NK-92 (cell line): ENCODE data around the gene TCP11L1.

Experiments used
- DNase-seq: peaks from one replicate; lab custom pipeline; 2025; ENCODE audit not compliant: unreplicated experiment; lab: John Stamatoyannopoulos, UW

The TCP11L1 gene

GRCh38 chr11:33039274-33040032 is at the start of gene TCP11L1:
Gene TCP11L1 (plus strand): TSS chr11:33039572. CDS start chr11:33043774, 4,202 bp downstream.
- DNase-seq, result no peak

- no peak for DNase-seq
These were observed 48.9 kb upstream of the TCP11L1 start for GRCh38 chr11:32990481-32990880.

- DNase-seq, result no peak
These were observed 47.9 kb upstream of the TCP11L1 start for GRCh38 chr11:32991427-32991826.

- no peak for DNase-seq
These were observed 47.5 kb upstream of the TCP11L1 start for GRCh38 chr11:32991898-32992297.

DNA sequence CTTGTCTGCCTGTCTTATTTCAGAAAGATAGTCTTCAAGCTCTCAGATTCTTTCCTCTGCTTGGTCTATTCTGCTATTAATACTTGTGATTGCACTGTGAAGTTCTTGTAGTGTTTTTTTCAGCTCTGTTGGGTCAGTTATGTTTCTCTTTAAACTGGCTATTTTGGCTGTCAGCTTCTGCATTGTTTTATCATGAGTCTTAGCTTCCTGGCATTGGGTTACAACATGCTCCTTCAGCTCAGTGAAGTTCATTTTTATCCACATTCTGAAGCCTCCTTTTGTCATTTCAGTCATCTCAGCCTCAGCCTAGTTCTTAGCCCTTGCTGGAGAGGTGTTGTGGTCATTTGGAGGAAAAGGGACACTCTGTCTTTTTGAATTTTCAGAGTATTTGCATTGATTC is 39.2 kb upstream of the TCP11L1 start:
- DNase-seq, result no peak

DNA sequence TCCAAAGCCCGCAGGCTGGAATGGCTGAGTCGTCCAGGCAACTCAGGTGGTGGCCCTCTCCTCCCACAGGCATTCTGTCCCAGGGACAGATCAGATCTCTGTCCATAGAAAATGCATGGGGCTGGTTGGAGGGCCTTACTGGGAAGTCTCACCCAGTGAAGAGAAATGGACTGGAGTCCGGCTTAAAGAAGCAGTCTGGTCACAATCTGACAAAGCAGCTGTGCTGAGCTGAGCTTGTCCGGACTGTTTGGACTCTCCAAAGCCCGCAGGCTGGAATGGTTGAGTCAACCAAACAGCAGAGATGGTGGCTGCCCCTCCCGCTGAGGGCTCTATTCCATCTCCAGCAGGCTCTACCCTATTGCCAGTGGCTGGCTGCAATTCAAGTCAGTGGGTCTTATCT is 38.1 kb upstream of the TCP11L1 start:
- no peak for DNase-seq

DNA sequence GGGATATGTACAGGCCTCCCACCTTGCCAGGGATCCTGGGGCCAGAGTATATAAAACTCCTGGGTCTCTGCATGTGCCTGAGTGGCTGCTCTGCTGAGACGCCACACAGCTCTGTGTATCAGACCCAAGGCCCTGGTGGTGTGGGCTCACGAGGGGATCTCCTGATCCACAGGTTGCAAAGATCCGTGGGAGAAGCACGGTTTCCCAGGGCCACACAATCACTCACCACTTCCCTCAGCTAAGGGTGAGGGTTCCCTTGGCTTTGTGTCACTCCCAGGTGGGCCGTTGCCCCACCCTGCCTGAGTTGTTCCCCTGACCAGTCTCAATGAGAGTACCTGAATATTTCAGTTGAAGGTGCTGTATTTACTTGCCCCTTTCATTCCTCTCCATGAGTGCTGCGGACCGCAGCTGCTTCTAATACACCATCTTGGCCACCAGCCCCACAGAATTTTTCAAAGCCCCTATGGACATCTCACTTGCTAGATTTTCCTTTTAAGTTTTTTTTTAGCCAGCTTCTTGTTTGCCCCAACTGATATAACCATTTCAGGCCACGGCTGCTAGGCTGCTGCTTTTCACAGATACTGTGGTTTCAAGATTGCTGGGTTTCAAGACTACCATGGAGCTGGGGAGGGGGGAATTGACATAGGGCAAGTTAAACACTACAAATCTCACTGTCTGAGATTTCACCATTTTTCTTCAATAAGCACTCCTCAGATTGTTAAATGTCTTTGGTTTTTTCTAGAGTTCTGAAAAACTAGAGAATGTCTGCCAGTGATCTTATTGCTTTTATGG is 37.4 kb upstream of the TCP11L1 start:
- DNase-seq, result no peak

DNA sequence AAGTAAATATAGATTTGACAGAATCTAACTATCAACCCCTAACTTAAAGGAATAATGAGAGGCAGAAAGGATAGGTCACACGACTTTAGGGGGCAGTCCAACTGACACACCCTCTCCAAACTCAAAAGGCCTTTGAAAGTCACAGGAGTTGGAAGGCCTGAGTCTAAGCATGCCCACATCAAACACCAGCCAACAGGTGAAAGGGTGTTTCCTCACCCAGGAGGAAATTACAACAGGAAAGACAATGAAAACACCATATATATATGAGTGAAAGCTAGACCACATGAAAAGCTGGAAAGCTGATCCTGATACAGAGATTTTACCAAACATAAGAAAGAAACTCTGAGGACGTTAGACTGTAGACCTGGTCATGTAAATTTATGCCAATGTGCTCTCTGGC is 34.2 kb upstream of the TCP11L1 start:
- DNase-seq, result no peak

- no peak for DNase-seq
These were observed 33.4 kb upstream of the TCP11L1 start for GRCh38 chr11:33006010-33006409.

GRCh38 chr11:33013755-33014154 is 25.6 kb upstream of the TCP11L1 start:
- DNase-seq, result no peak

GRCh38 chr11:33015621-33016551 is 23.5 kb upstream of the TCP11L1 start, which contains the start of gene DEPDC7:
Gene DEPDC7 (plus strand): TSS chr11:33015878. CDS start chr11:33015956, 78 bp downstream.
- DNase-seq, result no peak

DNA sequence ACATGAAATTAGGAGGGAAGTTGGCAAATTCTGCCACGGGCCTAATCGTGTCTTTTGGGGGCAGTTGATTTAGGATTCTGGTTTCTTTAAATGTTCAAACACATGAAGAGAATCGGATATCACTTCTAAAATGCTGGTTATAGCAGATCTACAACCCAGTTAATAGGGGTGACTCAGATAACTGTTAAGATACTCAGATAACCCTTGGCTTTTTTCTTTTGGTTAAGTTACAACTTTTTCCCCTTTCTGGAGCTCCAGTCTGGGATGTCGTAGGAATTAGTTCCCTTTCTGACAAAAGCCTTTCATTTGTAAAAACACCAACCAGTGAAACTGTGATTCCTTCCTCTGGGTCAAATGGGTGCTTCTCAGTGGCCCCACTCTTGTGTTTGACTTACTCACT is 22.7 kb upstream of the TCP11L1 start:
- no peak for DNase-seq

DNA sequence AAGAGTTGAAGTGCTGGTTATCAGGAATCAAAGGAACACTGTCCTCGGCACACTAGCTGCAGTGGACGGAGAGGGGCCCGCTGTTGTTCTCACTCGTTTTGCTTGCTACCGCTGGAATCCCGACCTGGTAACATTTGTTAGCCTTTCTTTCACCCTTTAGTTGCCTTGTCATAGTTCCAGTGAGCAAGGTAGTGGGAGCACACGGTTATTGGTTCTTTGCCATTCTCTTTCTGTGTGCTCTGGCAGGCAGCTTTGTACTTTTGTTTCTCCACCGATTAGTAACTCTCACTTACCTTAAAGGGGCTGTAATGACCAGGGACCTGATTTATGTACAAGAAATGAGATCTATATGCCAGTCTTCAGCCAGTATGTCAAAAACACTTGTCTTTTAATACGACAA is 21.9 kb upstream of the TCP11L1 start:
- DNase-seq, result no peak

DNA sequence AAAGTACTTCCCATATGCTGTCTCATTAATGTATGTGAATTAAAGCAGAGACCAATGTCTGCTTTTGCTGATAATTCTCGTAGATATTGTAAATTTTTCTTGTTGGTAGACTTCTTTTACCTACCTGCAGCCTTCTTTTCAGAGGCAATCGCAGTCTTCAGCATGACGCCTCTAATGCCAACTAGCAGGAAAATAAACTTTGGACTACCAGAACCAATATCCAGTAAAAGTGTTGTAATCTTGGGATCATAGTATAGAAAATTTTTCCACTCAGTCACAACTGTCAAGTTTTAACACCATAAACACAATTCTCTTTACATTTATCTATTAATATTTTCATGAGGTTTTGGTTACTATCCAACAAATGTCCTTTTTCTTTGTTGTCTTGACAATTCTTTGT is 21.4 kb upstream of the TCP11L1 start:
- DNase-seq, result no peak

- no peak for DNase-seq
These were observed 20.5 kb upstream of the TCP11L1 start for GRCh38 chr11:33018840-33019239.

DNA sequence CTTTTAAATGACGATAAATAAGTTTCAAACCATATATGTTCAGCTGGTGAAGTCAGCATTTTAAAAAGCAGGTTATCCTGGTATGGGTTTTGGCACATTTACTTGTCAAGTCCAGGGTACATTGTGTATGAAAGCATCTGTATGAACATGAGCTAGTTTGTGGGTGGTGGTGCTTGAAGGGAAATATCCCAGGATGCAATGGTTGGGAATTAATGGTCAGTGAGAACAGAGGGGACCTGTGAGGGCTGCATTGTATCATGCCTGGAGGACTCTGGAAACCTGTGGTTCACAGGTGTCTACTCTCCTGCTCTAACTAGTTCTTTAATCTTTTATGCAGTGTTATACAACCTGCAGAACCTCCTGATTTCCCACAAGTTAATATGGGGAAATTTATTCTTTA is 17.9 kb upstream of the TCP11L1 start:
- no peak for DNase-seq

GRCh38 chr11:33021937-33022336 is 17.4 kb upstream of the TCP11L1 start:
- no peak for DNase-seq

DNA sequence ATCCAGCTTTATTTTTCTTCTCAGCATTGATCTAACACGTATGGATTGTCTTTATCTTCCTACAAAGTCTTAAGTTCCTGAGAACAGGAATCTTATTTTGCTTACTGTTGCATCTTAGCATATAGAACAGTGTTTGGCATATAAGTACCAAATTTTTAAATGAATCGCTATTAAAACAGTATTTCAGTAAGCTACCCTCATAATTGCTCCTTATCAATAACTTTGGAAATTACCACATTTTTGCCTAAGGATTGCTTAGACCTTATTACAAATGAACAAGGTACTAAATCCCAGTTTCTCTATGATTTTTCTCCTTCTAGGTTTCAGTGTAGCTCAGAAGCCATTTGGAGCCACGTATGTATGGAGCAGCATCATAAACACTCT is 14.0 kb upstream of the TCP11L1 start:
- no peak for DNase-seq

DNA sequence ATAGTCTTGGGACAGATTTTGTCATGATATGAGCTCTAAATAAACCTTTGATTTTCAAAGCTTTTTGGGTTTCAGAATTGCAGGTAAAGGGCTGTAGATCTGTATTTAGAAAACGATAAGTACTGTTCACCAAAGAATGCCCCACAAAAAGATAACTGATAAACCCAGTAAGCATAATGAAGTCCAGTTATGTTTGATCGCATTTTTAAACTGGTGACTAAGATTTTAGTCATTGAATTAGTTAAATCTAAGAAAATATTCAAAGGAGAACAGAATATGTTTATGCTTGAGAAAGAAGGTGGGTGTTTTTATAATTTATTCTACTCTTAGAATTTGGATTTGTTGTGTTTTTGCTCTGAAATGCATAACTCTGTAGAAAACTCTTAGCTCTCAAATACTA is 12.1 kb upstream of the TCP11L1 start:
- DNase-seq, result no peak

DNA sequence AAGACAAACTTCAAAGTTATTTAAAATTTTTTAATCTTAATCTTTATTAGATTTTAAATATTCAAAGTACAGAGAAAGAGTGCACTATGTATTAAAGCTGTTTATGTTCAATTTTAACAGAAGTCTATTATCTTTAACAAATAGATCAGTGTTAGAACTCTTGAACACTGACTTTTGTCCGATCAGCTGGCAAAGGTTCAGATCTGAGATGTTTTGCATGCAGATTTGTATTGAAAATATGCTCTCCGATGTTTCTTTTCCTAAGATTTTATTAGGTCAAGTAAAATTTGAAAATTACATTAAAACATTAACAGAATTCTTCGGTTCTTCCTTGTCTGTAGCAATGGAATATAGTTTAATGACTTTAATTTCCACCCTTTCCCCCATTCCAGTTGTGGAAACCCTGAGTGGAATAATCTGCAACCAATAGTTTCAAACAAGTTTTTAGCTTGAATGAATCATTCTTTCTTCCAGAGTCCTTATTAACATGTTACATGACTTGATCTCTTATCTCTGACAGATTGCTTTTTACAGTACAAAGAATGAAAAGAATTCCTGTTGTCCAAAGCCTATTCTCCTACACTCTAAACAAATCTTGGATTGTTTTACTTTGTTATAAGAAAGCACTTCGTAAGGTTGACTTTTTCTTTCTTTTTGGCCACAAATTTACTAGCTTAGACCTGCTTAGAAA is 11.4 kb upstream of the TCP11L1 start:
- DNase-seq, result no peak

DNA sequence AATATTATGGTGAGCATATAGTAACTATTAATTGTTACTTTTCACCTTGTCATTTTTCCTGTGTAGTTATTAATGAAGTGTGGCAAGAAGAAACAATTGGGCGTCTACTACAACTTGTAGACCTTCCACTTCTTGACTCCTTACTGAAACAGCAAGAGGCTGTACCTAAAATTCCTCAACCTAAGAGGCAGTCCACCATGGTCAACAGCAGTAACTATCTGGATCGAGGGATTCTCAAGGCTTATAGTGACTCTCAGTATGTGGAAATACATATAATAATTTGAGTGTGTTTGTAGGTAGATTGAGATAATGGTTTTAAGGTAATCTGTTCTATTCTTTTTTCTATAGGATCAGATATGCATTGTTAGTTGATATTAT is 10.8 kb upstream of the TCP11L1 start:
- DNase-seq, result no peak
